A673 (cell line): ENCODE results near the gene OR5F1. TPM values are rescaled to one million over a fixed set of nuclear protein-coding genes. Genes with fewer than 3 reads are reported as not detected.

ENCODE experiments used
- BruUV-seq: library from RNA; stranded (reverse); fragments of 400-500 nt; replicated peaks from 2 replicates; lab custom pipeline; 2021; lab: Mats Ljungman, UMichigan
- CTCF ChIA-PET: fragments of 300-600 bp; sonication (Branson Sonifier 250); formaldehyde crosslinking; loops from one replicate; lab custom pipeline; 2022; ENCODE audit warnings: antibody characterized with exemption; lab: Charles Lee
- POLR2A ChIA-PET: fragments of 300-600 bp; sonication (Branson Sonifier 250); formaldehyde crosslinking; loops from one replicate; lab custom pipeline; 2022; ENCODE audit warnings: antibody characterized with exemption; ENCODE audit not compliant: low non-redundant PET; lab: Charles Lee
- DNase-seq: peaks from one replicate; pipeline ENCODE4 v3.0.0-alpha.2; 2015; ENCODE audit warnings: low spot score
- H3K27ac ChIP-seq: fragments of 200-600 bp; sonication (generic); 2 replicates; pipeline ENCODE4 v1.5.1; 2016; ENCODE audit warnings: mixed run types, low read depth, mild to moderate bottlenecking, mixed read lengths, antibody characterized with exemption, low read length; ENCODE audit not compliant: poor library complexity, severe bottlenecking
- H3K27me3 ChIP-seq: fragments of 200-600 bp; sonication (generic); replicated peaks from 2 replicates; pipeline ENCODE4 v1.6.1; 2017; ENCODE audit warnings: mixed run types, low read depth, mild to moderate bottlenecking, mixed read lengths, antibody characterized with exemption, low read length; ENCODE audit not compliant: insufficient read depth, poor library complexity
- H3K36me3 ChIP-seq: fragments of 200-600 bp; sonication (generic); 2 replicates; pipeline ENCODE4 v1.6.1; 2016; ENCODE audit warnings: mixed run types, mild to moderate bottlenecking, mixed read lengths, antibody characterized with exemption, low read length; ENCODE audit not compliant: insufficient read depth, poor library complexity, severe bottlenecking
- H3K4me1 ChIP-seq: fragments of 200-600 bp; sonication (generic); 2 replicates; pipeline ENCODE4 v1.6.1; 2017; ENCODE audit warnings: mixed run types, mild to moderate bottlenecking, mixed read lengths, antibody characterized with exemption, low read length; ENCODE audit not compliant: insufficient read depth, poor library complexity, severe bottlenecking
- H3K4me3 ChIP-seq: fragments of 200-600 bp; sonication (generic); 2 replicates; pipeline ENCODE4 v1.5.1; 2016; ENCODE audit warnings: low read depth, mixed run types, mild to moderate bottlenecking, mixed read lengths, low read length; ENCODE audit not compliant: poor library complexity, severe bottlenecking
- H3K9me3 ChIP-seq: fragments of 200-600 bp; sonication (generic); 2 replicates; pipeline ENCODE4 v1.6.1; 2016; ENCODE audit warnings: mixed run types, low read depth, mild to moderate bottlenecking, mixed read lengths, antibody characterized with exemption, low read length; ENCODE audit not compliant: poor library complexity, severe bottlenecking
- CTCF ChIP-seq: fragments of 300-800, 200-600 bp; sonication (generic); conservative IDR thresholded peaks from 2 replicates; pipeline ENCODE4 v1.5.1; 2017; ENCODE audit warnings: low read depth, mild to moderate bottlenecking, antibody characterized with exemption, low read length, moderate library complexity, mixed read lengths
- EZH2 ChIP-seq: fragments of 200-600 bp; sonication (generic); IDR thresholded peaks from 2 replicates; pipeline ENCODE4 v1.6.1; 2017; ENCODE audit warnings: borderline replicate concordance, low read depth, mild to moderate bottlenecking, mixed read lengths, antibody characterized with exemption, low read length; ENCODE audit not compliant: poor library complexity, severe bottlenecking
- intact Hi-C: fragments of 100-400 bp; cut with micrococcal nuclease; formaldehyde crosslinking; loops from one replicate; pipeline ENCODE4 v1.10.0; 2022; ENCODE audit not compliant: unreplicated experiment
- total RNA-seq: library from RNA; stranded (reverse); gene quantifications from 2 replicates; pipeline ENCODE4 v1.2.3, GENCODE V29; 2021

OR5F1 gene
- total RNA-seq, 1 experiment from 2014 or later = not detected

- intact Hi-C loops = no loop called here
- Histone ChIP-seq H3K36me3 (no peaks in the 10 kb centered on the region), H3K4me3 (no peak overlapping the region), H3K27ac (no peak overlapping the region), H3K4me1 (no peaks in the 10 kb centered on the region), H3K27me3 (no peaks in the 10 kb centered on the region), H3K9me3 (no peaks in the 10 kb centered on the region)
- no TSS peak for BruUV-seq
- no peak for DNase-seq
- ChIA-PET POLR2A (no interaction called here), CTCF (no interaction called here)
- TF ChIP-seq CTCF (no peak), EZH2 (no peak)
Measured at GRCh38 chr11:55949330-55949729, 45.1 kb downstream of the OR5F1 start.

Other genes starting within 250 kb of the OR5F1 start
- not detected in 2 replicates for gene OR5D13, start 221.2 kb downstream of the OR5F1 start, total RNA-seq
- not detected in 2 replicates for gene OR5D14, start 199.1 kb downstream of the OR5F1 start, total RNA-seq
- not detected in 2 replicates for gene OR5L1, start 183.3 kb downstream of the OR5F1 start, total RNA-seq
- not detected in 2 replicates for gene OR5D18, start 175.0 kb downstream of the OR5F1 start, total RNA-seq
- not detected in 2 replicates for gene OR5L2, start 167.4 kb downstream of the OR5F1 start, total RNA-seq
- not detected in 2 replicates for gene OR5D16, start 155.9 kb downstream of the OR5F1 start, total RNA-seq
- gene TRIM51, start 111.3 kb downstream of the OR5F1 start, total RNA-seq = not detected in 2 replicates
- not detected in 2 replicates for gene OR5W2, start 80.0 kb downstream of the OR5F1 start, total RNA-seq
- not detected in 2 replicates for gene OR5I1, start 58.2 kb downstream of the OR5F1 start, total RNA-seq
- not detected in 2 replicates for gene OR10AG1, start 24.7 kb downstream of the OR5F1 start, total RNA-seq
- gene OR5AS1, start 33.0 kb upstream of the OR5F1 start, total RNA-seq = not detected in 2 replicates
- not detected in 2 replicates for gene OR8I2, start 98.7 kb upstream of the OR5F1 start, total RNA-seq
- gene OR8H2, start 109.1 kb upstream of the OR5F1 start, total RNA-seq = not detected in 2 replicates
- gene OR8H3, start 127.7 kb upstream of the OR5F1 start, total RNA-seq = not detected in 2 replicates
- gene OR8J3, start 145.6 kb upstream of the OR5F1 start, total RNA-seq = not detected in 2 replicates
- not detected in 2 replicates for gene OR8K5, start 165.7 kb upstream of the OR5F1 start, total RNA-seq
- gene OR5J2, start 182.0 kb upstream of the OR5F1 start, total RNA-seq = not detected in 2 replicates
- not detected in 2 replicates for gene OR5T2, start 239.6 kb upstream of the OR5F1 start, total RNA-seq